ENCODE results near the gene MYO1H. TPM values are rescaled to one million over a fixed set of nuclear protein-coding genes. Genes with fewer than 3 reads are reported as not detected.
A peak's percentile ranks its signal among the peaks of the same experiment; 100 is the strongest.

The MYO1H gene
- total RNA-seq, 1 donor from 2014 or later = not detected

- no peak for DNase-seq (ENCODE audit: low spot score)
- TF ChIP-seq CTCF (IDR thresholded peaks at IDR 0.05) = no peak
- H3K36me3 Mint-ChIP-seq (ENCODE audit: low read depth) = no peaks in the 10 kb centered on the region
- no peaks in the 10 kb centered on the region for H3K9me3 Mint-ChIP-seq (ENCODE audit: low read depth)
- no peak overlapping the region for H3K27ac Mint-ChIP-seq (ENCODE audit: unreplicated experiment)
- no peak overlapping the region for H3K4me3 Mint-ChIP-seq (ENCODE audit: unreplicated experiment)
- H3K4me1 Mint-ChIP-seq (ENCODE audit: low read depth) = peaks cover 6% of the 10 kb centered on the region
- H3K27me3 Mint-ChIP-seq (ENCODE audit: low read depth) = peaks cover 67% of the 10 kb centered on the region
These were observed 43.2 kb upstream of the MYO1H start for GRCh38 chr12:109304485-109304884.

DNA sequence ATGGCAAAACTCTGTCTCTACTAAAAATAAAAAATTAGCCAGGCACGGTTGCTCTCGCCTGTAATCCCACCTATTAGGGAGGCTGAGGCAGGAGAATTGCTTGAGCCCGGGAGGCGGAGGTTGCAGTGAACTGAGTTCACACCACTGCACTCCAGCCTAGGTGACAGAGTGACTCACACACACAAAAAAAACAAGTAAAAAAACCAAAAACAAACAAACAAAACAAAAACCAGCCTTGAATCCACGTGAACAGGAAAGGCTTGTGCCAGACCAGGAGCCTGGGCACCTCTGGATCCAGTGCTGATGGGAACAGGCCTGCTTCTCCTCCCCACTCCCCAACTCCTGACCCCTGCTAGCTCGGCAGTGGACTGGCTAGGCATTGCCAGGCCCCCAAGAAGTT, 42.2 kb upstream of the MYO1H start:
- H3K4me3 Mint-ChIP-seq (ENCODE audit: unreplicated experiment) = no peak overlapping the region
- no peak overlapping the region for H3K27ac Mint-ChIP-seq (ENCODE audit: unreplicated experiment)

DNA sequence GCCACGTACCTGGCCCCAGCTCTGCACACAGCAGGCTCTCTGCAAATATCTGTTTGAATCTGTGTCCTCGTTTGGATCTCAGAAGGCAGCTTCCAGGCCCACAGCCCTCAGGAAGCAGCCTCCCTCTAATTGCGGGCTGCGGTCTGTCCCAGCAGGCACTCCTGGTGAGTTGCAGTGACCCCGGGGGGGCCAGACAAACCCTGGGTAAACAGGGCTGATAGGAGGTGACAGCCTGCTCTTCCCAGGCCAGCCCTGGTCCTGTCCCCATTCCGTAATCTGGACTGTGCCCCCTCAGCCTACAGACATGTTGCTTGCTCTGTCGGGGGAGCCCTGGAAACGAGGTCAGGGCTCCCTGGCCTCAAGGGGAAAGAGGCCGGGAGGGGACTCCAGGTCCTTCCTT, 40.6 kb upstream of the MYO1H start:
- H3K9me3 Mint-ChIP-seq (ENCODE audit: low read depth) = no peaks in the 10 kb centered on the region

More for the DNA sequence above, 42.2 kb upstream of the MYO1H start:
- peaks cover 72% of the 10 kb centered on the region for H3K27me3 Mint-ChIP-seq (ENCODE audit: low read depth)
- DNase-seq (ENCODE audit: low spot score) = no peak
- H3K4me1 Mint-ChIP-seq (ENCODE audit: low read depth) = peaks cover 11% of the 10 kb centered on the region
- no peak for TF ChIP-seq CTCF (IDR thresholded peaks at IDR 0.05)
- H3K36me3 Mint-ChIP-seq (ENCODE audit: low read depth) = peaks cover under 1% of the 10 kb centered on the region
- no peaks in the 10 kb centered on the region for H3K9me3 Mint-ChIP-seq (ENCODE audit: low read depth)

GRCh38 chr12:109308534-109309380, 38.9 kb upstream of the MYO1H start, which contains the start of gene FOXN4:
TSS of gene FOXN4 (minus strand) at chr12:109309284. CDS start at chr12:109308321, 963 bp downstream.
- peaks cover 78% of the 10 kb centered on the region for H3K27me3 Mint-ChIP-seq (ENCODE audit: low read depth)
- H3K36me3 Mint-ChIP-seq (ENCODE audit: low read depth) = peaks cover 3% of the 10 kb centered on the region
- DNase-seq (ENCODE audit: low spot score) = no peak
- peak within 1 kb of the TSS; percentile 71 for H3K4me3 Mint-ChIP-seq (ENCODE audit: unreplicated experiment)
- TF ChIP-seq CTCF (IDR thresholded peaks at IDR 0.05) = peak; percentile 41
- peaks cover 15% of the 10 kb centered on the region for H3K4me1 Mint-ChIP-seq (ENCODE audit: low read depth)
- no peak within 1 kb of the TSS for H3K27ac Mint-ChIP-seq (ENCODE audit: unreplicated experiment)
- no peaks in the 10 kb centered on the region for H3K9me3 Mint-ChIP-seq (ENCODE audit: low read depth)

More for the DNA sequence above, 40.6 kb upstream of the MYO1H start:
- Mint-ChIP-seq H3K4me3 (ENCODE audit: unreplicated experiment) (no peak overlapping the region), H3K27me3 (ENCODE audit: low read depth) (peaks cover 82% of the 10 kb centered on the region), H3K36me3 (ENCODE audit: low read depth) (peaks cover 3% of the 10 kb centered on the region), H3K27ac (ENCODE audit: unreplicated experiment) (no peak overlapping the region), H3K4me1 (ENCODE audit: low read depth) (peaks cover 15% of the 10 kb centered on the region)
- no peak for TF ChIP-seq CTCF (IDR thresholded peaks at IDR 0.05)
- no peak for DNase-seq (ENCODE audit: low spot score)

DNA sequence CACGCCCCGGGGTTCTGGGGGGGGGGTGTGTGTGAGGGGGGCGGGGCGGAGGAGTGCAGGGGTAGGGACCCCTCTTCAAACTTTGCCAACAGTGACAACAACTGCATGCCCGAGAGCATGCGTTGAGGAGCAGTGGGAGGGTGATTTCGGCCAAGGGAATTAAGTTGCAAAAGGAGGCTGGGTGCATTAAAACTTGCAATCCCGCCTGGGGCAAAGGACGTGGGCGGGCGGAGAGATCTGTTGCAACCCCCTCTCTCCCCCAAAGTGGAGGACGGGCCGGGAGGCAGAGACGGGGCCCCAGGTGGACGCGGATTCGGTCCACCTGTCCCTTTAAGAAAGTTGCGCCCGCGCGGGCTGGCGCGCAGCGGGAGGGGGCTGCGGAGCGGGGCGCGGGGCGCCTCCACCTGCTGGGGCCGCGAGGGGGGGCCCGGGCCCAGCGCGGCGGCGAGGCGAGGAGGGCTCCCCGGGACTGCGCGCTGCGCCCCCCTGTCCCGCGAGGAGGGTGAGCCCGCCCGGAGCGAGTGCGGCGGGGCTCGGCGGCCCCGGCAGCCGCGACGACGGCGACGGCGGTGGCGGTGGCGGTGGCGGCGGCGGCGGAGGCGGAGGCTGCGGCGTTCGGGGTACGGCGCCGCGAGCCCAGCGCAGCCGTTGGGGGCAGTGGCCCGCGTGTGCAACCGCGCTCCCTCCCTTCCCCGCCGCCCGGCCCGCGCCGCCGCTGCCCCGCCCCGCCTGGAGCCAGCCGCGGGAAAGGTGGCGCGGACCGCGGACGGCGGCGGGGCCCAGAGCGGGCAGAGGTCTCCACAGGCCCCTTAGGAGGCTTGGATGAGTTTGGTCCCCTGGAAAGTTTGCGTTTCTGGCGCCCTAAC, 38.1 kb upstream of the MYO1H start:
- H3K27me3 Mint-ChIP-seq (ENCODE audit: low read depth) = peaks cover 77% of the 10 kb centered on the region
- no peak for TF ChIP-seq CTCF (IDR thresholded peaks at IDR 0.05)
- no peaks in the 10 kb centered on the region for H3K9me3 Mint-ChIP-seq (ENCODE audit: low read depth)
- peaks cover 3% of the 10 kb centered on the region for H3K36me3 Mint-ChIP-seq (ENCODE audit: low read depth)
- DNase-seq (ENCODE audit: low spot score) = no peak
- peaks cover 15% of the 10 kb centered on the region for H3K4me1 Mint-ChIP-seq (ENCODE audit: low read depth)
- H3K4me3 Mint-ChIP-seq (ENCODE audit: unreplicated experiment) = peak overlapping the region; percentile 71
- H3K27ac Mint-ChIP-seq (ENCODE audit: unreplicated experiment) = no peak overlapping the region
